AG09309 (cell line): ENCODE results near the gene ATCAY.

ENCODE experiments used
- DNase-seq: peaks from one replicate; pipeline ENCODE4 v3.0.0-alpha.2; 2010; ENCODE audit warnings: low read depth
- H3K4me3 ChIP-seq: 2 replicates; pipeline ENCODE4 v1.5.1; 2011; ENCODE audit warnings: mild to moderate bottlenecking, low read depth, low read length, moderate library complexity; ENCODE audit not compliant: control insufficient read depth
- CTCF ChIP-seq: IDR thresholded peaks from 2 replicates; pipeline ENCODE4 v1.5.1; 2011; ENCODE audit warnings: mild to moderate bottlenecking, low read depth, low read length, inconsistent platforms; ENCODE audit not compliant: insufficient read depth, control insufficient read depth; ENCODE audit errors: missing control alignments

Gene ATCAY

GRCh38 chr19:3898426-3898825 lies 17.9 kb downstream of the ATCAY start:
- TF ChIP-seq CTCF, result no peak
- no peak overlapping the region for H3K4me3 ChIP-seq
- no peak for DNase-seq

- TF ChIP-seq CTCF, result no peak
- DNase-seq, result no peak
- no peak overlapping the region for H3K4me3 ChIP-seq
Observed at GRCh38 chr19:3899531-3900294, 19.2 kb downstream of the ATCAY start.

- no peak for TF ChIP-seq CTCF
- no peak overlapping the region for H3K4me3 ChIP-seq
- DNase-seq, result no peak
Observed at GRCh38 chr19:3902317-3902973, 22.0 kb downstream of the ATCAY start.

DNA sequence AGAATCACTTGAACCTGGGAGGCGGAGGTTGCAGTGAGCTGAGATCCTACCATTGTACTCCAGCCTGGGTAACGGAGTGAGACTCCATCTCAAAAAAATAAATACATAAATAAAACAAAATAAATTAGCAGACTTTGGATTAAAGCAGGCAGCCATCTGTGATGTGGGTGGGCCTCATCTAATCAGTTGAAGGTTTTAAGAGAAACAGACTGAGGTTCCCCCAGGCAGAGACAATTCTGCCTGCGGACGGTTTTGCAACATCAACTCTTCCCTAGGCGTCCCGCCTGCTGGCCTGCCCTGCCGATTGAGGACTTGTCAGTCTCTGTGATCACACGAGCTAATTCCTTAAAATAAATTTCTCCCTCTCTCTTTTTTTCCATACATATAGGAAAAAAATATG lies 23.7 kb downstream of the ATCAY start:
- no peak for TF ChIP-seq CTCF
- DNase-seq, result no peak

DNA sequence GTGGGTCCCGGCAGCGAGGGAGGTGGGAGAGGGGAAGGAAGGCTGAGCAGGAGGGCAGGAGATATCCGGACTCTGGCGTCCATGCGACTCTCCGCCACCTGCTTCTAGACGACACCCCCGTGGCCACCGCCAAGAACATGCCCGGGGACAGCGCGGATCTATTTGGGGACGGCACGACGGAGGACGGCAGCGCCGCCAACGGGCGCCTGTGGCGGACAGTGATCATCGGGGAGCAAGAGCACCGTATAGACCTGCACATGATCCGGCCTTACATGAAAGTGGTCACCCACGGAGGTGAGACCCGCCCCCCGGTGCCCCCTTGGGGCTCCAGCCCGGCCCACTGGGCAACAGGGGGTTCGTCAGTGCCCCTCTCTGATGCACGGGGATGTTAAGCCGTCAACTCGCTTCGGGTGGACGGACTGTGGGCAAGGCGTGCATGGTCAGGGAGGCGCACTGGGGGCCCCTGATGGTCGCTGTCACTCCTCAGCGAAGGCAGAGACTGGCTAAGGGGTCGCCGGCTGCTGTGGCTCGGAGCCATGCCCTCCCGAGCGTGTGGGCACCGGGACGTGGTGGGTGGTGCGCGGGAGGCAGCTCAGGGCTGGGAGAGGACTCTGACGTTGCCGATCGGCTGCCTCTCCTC lies 27.3 kb downstream of the ATCAY start:
- TF ChIP-seq CTCF, result no peak
- H3K4me3 ChIP-seq, result no peak overlapping the region
- no peak for DNase-seq

More for the DNA sequence above, 23.7 kb downstream of the ATCAY start:
- H3K4me3 ChIP-seq, result no peak overlapping the region

- DNase-seq, result no peak
- H3K4me3 ChIP-seq, result no peak overlapping the region
- TF ChIP-seq CTCF, result no peak
Observed at GRCh38 chr19:3908266-3909054, 28.0 kb downstream of the ATCAY start.
